22Rv1 (cell line): ENCODE data around the gene GDF15.

Experiments
- ZFX ChIP-seq: fragments of 450-650 bp; IDR thresholded peaks from 2 replicates; pipeline ENCODE4 v1.6.1; 2017; ENCODE audit warnings: antibody characterized with exemption, borderline replicate concordance
- TF ChIP-seq, protein P1 (sequence below): fragments of 450-650 bp; IDR thresholded peaks from 2 replicates; pipeline ENCODE4 v1.5.1; 2017; ENCODE audit warnings: mild to moderate bottlenecking

DNA sequence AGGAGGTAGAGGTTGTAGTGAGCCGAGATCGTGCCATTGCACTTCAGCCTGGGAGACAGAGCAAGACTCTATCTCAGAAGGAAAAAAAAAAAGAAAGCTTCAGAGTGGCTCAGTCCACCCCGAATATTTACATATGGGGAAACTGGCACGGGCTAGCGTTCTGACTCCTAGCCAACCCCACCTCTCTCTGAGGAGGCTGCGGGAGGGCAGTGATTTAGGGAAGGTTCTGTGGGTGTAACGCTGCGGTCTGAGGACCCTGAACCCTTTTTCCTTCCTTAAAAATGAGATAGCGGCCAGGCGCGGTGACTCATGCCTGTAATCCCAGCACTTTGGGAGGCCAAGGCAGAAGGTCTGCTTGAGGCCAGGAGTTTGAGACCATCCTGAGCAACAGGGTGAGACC is 6.5 kb downstream of the GDF15 start:
- TF ChIP-seq, protein P1, sequence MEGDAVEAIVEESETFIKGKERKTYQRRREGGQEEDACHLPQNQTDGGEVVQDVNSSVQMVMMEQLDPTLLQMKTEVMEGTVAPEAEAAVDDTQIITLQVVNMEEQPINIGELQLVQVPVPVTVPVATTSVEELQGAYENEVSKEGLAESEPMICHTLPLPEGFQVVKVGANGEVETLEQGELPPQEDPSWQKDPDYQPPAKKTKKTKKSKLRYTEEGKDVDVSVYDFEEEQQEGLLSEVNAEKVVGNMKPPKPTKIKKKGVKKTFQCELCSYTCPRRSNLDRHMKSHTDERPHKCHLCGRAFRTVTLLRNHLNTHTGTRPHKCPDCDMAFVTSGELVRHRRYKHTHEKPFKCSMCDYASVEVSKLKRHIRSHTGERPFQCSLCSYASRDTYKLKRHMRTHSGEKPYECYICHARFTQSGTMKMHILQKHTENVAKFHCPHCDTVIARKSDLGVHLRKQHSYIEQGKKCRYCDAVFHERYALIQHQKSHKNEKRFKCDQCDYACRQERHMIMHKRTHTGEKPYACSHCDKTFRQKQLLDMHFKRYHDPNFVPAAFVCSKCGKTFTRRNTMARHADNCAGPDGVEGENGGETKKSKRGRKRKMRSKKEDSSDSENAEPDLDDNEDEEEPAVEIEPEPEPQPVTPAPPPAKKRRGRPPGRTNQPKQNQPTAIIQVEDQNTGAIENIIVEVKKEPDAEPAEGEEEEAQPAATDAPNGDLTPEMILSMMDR = no peak
- no peak for TF ChIP-seq ZFX
